T follicular helper cell (primary cell): ENCODE results near the gene CARD11.
"Not testable (repeated sequence)": the region's sequence is repeated elsewhere in the genome, so short reads cannot be mapped to it uniquely, and the experiment has no call there.

Experiments
- DNase-seq: peaks from one replicate; pipeline ENCODE4 v3.0.0-alpha.2; 2020; ENCODE audit warnings: low read depth

Gene CARD11

DNA sequence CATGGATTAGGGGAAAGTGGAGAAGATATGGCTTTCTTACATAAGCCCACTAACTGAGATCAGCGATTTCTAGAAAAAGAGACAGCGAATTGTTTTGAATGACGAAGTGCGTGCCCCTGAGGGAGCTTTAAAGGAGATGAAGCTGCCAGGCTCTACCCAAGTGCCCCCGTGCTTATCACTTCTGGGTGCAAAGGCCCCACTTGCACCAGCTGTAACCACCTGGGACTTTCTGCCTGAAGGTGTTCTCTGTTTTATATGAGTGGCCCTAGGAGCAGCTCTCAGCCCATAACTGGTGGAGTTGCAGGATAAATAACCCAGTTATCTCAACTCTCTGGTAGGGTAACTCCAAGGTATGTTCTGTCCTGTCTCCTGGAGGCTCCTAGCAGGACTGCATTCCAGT lies 20.4 kb upstream of the CARD11 start:
- no peak for DNase-seq

DNA sequence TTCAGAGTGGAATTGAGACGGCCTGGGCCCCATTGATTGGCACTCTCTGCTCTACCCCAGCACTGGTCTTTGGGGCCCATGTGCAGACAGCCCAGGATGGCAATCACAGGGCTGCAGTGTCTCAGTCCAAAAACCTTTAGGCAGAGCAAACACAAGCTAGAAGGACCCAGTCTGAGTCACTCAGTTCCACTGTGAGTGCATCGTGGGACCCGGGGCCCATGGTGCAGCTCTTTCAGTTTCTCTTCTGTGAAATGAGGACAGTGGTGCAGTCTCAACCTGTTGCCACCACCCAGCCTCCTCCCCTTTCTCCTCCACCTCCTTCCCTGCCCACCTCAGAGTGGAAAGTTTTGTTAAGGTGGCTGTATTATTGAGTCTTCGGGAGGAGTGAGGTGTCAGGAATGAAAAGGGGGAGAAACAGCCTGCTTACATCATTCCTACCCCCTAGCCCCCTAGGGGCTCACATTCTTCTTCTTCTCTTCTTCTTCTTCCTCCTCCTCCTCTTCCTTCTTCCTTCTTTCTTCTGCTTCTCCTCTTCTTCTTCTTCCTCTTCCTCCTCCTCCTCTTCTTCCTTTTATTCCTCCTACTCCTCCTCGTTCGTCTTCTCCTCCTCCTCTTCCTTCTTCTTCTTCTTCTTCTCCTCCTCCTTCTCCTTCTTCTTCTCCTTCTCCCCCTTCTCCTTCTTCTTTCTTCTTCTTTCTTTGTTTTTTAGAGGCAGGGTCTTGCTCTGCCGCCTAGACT lies 19.5 kb upstream of the CARD11 start:
- DNase-seq, result peak; percentile 7

GRCh38 chr7:3057066-3057420 lies 13.4 kb upstream of the CARD11 start:
- no peak for DNase-seq

GRCh38 chr7:3056234-3057065 lies 12.8 kb upstream of the CARD11 start:
- DNase-seq, result no peak

DNA sequence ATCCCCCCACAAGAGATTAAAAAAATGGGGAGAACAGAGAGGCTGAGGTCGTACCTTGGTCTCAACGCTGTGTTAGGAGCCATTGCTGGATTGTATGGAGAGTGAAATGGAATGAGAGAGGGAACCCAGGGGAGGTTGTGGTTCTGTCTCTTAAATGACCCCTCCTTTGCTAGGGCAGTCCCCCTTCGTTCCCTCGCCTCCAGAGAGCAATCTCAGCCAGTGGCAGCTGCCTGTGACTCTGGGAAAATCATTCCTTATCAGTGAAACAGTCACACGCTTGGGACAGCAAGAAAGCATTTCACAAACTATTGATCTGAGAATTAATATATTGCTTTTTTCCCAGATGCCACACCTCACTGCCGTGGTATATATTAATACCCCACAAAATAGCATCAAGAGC lies 12.0 kb upstream of the CARD11 start:
- DNase-seq, result no peak

DNA sequence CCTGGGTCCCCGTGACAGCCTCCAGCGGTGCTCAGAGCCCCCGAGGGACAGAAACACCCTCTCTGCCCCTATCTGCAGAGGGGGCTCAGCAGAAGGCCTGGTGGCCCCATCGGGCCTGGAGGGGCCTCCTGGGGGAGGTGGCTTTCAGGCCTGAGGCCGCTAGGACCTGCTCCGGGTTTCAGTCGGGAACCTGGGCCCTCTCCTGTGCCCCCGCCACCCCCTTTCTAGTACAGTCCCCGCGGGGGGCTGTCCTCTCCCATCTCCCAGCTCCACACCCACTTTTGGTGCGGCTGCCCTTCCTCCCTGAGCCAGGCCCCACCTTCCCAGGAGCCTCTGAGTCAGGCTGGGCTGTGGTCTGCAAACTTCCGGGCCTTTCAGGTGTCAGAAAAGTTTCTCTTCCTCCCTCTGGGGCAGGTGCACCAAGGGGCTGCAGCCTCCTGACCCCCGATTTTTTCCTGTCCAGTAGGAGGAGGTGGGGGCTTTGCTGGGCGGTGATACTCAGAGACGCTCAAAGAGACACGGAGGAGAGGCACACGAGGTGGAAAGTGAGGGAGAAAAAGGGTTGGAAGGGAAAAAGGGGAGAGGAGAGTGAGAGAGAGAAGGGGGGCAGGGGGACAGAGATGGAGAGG lies 692 bp downstream of the CARD11 start:
- DNase-seq, result peak; percentile 51

- DNase-seq, result no peak
These were observed 1.5 kb downstream of the CARD11 start for GRCh38 chr7:3041986-3042675.

- no peak for DNase-seq
These were observed 3.9 kb downstream of the CARD11 start for GRCh38 chr7:3039787-3040186.

- DNase-seq, result not testable (repeated sequence)
These were observed 5.7 kb downstream of the CARD11 start for GRCh38 chr7:3038011-3038410.

DNA sequence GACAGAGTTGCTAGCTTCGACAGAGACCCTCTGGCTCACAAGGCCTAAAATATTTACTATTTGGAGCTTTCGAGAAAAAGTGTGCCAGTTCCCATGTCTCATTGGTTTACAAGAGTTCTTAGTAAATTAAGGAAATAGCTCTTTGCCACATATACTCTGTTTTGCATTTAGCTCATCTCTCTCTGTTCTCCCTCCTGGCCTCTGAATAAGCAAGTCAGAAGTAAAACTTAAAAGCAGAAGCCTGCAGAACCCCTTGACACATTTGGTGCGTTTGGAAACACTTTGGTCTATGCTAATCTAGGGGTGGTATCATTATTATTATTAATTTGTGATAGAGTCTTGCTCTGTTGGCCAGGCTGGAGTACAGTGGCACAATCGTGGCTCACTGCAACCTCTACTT lies 6.4 kb downstream of the CARD11 start:
- DNase-seq, result no peak

DNA sequence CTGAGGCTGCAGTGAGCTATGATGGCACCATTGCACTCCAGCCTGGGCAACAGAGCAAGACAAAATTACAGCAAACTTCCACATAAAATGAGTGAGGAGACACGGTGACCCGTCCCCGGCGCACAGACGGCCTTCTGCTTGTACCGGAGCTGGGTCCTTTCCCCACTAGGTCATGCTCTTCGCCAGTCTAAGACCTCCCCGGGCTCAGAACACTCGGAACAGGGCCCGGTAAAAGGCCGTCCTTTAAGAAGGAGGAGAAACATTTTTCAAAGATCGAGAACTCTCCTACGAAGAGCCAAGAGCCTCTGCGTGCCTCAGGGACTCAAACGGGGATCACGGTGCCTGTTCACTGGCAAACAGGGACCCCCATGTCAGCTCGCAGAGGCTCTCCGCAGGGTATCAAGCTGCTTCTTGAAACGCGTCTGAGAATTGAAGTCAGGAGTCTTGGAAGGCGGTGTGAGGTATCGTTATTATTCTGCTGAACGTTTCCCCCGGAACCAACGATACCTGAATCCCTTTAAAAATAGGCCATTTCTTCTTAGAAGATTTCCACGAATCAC lies 9.0 kb downstream of the CARD11 start:
- no peak for DNase-seq

- DNase-seq, result no peak
These were observed 10.1 kb downstream of the CARD11 start for GRCh38 chr7:3033581-3033980.

GRCh38 chr7:3033136-3033535 lies 10.5 kb downstream of the CARD11 start:
- no peak for DNase-seq

DNA sequence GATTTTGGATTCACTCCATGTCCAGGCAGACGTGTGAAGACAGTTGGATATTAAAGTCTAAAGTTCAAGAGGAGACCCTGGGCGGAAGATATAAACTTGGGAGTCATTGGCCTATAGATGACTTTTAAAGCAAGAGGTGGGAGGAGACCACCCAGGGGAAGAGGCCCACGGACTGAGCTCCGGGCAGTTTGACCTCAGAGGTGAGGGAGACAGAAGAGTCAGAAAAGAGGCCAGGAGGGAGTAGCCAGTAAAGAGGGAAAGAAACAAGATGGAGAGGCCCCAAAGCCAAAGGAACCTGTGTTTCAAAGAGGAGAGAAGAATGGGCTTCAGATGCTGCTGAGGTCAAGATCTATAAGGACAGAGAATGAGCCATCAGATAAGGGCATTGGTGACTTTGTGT lies 11.4 kb downstream of the CARD11 start:
- no peak for DNase-seq

GRCh38 chr7:3029138-3029537 lies 14.5 kb downstream of the CARD11 start:
- DNase-seq, result no peak

DNA sequence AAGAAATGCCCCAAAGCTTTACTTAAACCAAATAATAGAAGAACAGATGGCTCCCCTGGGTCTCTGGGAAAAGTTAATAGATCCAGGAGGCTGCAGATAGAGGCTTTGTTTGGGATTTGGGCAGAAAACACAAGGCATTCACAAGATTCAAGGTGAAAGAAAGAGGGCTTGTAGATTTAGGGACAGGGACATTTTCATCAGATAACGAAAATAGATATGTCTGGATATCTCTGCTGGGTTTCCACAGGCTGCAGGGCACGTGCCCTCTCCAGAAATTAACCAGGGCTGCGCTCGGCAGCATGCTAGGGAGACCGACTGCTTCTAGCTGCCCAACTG lies 14.9 kb downstream of the CARD11 start:
- DNase-seq, result no peak

DNA sequence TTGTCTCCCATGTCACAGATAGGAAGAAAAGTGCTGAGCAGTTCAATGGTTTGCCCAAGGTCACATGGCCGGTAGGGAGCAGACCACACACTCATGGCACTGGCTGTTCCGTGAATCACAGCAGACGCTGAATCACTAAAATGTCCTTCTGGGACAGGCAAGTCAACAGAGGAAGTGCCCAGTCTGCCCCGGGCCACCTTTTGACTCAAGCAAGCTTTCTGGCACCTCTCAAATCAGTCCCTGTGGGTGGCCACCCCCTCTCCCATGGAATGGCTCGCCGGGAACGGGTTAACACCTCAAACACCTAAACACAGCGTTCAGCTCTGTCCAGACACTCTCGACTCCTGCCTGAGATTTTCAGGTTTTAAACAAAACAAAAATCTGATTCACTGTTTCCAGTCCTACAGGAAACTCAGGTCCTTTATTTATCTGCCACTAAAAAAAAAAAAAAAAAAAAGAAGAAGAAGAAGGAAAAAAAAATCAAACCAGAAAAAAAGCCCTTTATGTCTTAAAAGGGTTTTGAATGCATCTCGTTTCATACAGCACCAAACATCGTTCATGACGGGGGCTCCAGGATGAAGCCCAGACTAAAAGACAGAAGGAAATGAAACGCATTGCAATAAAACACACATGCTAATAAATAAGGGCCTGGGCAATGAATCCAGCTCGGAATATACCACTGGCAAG lies 15.5 kb downstream of the CARD11 start:
- no peak for DNase-seq

- no peak for DNase-seq
These were observed 16.4 kb downstream of the CARD11 start for GRCh38 chr7:3027005-3027845.

DNA sequence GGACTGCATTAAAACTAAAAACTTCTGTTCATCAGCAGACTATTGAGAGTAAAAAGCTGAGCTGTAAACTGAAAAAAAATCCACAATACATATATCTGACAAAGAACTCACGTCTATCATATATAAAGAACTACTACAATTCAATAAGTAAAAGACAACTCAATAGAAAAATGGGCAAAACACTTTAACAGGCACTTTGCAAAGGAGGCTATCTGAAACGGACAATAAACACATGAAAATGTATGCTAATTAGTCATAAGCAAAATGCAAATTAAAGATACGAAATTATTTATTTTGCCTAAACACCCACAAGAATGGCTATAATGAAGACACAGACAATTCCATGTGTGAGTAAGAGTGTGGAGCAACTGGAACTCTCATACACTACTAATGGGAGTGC lies 18.1 kb downstream of the CARD11 start:
- DNase-seq, result no peak

DNA sequence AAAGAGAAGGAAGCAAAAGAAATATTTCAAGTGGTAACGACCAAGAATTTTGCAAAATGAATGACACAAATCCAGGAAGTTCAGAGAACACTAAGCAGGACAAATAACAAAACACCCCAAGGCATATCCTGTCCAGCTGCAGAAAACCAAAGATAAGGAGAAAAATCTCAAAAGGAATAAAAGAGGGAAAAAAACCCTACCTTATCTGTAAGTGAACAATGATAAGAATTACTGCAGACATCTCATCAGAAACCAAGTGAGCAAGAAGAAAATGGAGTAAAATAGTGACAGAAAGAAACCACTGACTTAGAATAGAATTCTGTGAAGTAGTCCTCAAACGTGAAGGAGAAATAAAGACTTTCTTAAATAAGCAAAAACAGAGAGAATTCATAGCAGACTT lies 21.8 kb downstream of the CARD11 start:
- DNase-seq, result no peak

DNA sequence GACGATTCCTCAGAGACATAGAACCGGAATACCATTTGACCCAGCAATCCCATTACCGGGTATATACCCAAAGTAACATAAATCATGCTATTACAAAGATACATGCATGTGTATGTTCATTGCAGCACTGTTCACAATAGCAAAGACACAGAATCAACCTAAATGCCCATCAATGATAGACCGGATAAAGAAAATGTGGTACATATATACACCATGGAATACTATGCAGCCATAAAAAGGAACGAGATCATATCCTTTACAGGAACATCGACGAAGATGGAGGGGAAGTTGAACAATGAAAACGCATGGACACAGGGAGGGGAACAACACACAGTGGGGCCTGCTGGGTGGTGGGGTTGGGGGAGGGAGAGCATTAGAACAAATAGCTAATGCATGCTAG lies 22.4 kb downstream of the CARD11 start:
- DNase-seq, result not testable (repeated sequence)
